DMS53 treated with DMSO at 0.1 percent for 48 hours (cell line): ENCODE results near the gene NBEAL2.
"Not testable (repeated sequence)": the region's sequence is repeated elsewhere in the genome, so short reads cannot be mapped to it uniquely, and the experiment has no call there.

Experiments
- DNase-seq: peaks from one replicate; lab custom pipeline; 2025; ENCODE audit not compliant: unreplicated experiment; lab: John Stamatoyannopoulos, UW

The NBEAL2 gene

DNA sequence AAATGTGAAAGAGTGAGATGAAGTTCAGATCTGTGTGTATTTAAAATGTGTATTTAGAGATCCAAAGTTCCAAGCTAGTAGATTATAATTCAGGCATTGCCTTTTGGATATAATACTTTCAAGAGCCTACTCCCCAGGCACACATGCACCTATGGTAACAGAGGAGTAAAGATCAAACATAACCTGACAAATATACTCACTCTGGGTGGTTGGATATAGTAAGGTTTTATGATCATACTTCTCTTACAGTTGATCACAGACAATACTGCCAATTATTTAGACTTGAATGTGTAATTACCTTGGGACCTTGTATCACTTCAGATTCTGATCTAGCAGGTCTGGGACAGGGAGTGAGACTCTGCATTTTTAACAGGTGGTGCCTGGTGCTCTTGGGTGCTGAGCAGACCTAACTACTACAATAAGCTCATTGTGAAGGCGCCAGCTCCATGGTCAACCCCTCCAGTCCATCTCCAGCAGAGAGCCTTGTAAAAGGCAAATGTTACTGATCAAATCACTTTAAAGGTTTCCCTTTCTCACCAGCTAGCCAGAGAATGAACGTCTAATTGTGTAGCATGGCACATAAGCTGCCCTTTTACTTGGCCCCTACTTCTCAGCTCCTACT lies 55.5 kb downstream of the NBEAL2 start:
- no peak for DNase-seq

DNA sequence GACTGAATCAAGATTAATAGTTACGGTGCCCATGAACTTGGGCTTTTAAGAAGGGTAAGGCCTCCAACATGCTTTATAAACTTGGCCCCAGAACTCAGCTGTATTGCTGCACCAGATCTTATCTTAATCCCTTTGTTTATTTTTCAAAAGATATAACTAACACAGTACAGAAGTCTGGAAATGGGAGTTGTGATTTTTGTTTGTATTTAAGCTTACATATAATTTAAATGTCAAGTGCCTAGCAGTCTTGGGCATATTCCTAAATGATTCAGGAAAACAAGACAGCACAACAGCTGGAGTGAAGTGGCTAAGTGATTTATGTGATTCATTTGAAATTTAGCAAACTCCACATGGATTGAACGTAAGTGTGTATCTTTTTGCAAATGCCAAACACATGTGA lies 56.2 kb downstream of the NBEAL2 start:
- no peak for DNase-seq

DNA sequence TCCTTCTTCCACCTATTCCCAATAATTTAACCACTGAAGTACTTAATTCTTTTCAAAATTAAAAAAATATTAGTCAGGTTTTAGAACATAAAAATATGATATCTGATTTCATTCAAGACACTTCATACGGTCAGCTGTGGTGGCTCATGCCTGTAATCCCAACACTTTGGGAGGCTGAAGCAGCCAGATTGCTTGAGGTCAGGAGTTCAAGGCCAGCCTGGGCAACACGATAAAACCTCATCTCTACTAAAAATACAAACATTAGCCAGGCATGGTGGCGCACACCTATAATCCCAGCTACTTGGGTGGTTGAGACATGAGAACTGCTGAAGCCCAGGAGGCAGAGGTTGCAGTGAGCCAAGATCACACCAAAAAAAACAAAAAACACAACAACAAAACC lies 56.7 kb downstream of the NBEAL2 start:
- DNase-seq = no peak

DNA sequence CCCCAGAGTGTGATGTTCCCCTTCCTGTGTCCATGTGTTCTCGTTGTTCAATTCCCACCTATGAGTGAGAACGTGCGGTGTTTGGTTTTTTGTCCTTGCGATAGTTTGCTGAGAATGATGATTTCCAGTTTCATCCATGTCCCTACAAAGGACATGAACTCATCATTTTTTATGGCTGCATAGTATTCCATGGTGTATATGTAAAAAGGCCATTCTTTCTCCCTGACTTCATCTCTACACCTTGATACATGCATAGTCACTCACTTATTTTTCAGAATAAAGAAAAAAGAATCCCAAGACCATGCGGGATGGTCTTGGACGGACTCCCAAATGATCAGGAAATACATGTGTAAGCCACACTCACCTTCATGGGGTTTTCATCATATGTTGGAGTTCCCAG lies 57.8 kb downstream of the NBEAL2 start:
- not testable (repeated sequence) for DNase-seq

DNA sequence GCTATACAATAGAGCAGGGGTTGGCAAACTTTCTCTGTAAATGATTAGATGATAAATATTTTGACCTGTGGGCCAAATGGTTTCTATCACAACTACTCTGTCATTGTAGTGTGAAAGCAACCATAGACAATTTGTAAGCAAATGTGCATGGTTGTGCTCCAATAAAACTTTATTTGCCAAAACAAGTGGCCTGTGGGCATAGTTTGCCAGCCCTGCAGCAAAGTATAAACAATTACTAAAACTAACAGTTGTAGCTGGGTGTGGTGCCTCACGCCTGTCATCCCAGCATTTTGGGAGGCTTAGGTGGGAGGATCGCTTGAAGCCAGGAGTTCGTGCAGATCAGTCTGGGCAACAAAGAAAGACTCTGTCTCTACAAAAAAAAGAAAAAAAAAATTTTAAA lies 61.6 kb downstream of the NBEAL2 start:
- no peak for DNase-seq

DNA sequence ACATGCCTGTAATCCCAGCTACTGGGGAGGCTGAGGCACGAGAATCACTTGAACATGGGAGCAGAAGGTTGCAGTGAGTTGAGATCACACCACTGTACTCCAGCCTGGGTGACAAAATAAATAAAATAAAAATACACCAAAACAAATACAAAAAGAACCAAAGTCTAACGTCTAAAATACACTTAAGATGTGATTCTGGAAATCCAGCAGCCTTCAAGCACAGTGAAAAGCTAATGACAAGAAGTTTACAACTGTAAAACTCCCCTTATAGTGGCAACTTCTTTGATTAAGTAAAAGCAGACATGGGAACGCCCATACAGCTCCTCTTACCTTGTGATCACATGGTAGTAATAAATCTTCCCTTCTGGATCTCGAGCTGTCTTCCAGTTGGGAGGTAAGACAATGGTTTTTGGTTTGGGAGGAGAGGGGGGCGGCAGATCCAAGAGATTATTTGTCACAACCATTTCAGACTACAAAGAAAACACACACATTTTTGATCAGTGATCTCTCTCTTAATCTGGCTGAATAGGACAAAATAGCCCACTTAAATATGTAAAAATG lies 62.8 kb downstream of the NBEAL2 start:
- no peak for DNase-seq

DNA sequence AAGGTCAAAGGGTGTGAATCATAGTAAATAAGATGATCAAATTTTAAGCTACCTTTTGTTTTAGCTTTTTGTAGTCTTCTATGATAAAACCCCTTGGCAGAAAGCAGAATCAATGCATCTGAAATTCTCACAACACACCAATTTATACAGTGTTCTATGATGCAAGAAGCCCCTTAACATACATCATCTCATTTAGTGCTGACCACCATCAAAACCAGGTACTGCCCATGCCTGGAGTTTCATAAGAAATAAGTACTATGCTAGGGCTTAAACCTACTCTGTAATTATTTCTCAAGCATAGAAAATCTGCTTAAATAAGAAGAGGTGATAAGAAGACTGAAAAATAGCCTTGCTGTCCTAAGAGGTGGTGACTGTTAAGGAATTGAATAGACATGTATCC lies 67.6 kb downstream of the NBEAL2 start:
- no peak for DNase-seq

DNA sequence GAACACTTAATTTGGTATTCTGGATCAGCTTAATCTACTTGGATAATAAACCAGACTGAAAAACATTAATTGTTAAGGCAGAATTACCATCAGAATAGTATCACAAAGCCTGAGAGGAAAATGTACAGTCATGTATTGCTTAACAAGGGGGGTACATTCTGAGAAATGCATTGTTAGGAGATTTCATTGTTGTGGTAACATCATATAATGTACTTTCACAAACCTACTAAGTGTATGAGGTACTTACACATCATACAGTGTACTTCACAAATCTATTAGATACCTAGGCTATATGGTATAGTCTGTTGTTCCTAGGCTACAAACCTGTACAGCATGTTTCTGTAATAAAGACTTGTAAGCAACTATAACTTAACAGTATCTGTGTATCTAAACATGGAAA lies 68.2 kb downstream of the NBEAL2 start:
- DNase-seq = no peak

DNA sequence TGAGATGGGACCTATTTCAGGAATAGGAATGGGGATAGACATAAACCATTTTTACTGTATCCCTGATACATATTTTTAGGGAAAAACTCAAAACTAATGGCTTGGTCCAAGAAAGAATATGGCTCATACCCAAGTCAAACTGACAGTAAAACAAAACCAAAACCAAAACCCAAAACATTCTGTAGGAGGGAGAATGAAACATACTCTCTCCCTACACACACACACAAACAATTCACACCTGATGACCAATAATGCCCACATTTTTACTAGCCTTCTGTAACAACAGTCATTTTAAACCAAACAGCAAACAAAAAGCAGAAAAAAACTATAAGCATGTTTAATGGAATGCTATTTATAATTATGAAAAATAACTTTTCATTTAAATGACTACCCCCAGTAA lies 74.9 kb downstream of the NBEAL2 start:
- no peak for DNase-seq

DNA sequence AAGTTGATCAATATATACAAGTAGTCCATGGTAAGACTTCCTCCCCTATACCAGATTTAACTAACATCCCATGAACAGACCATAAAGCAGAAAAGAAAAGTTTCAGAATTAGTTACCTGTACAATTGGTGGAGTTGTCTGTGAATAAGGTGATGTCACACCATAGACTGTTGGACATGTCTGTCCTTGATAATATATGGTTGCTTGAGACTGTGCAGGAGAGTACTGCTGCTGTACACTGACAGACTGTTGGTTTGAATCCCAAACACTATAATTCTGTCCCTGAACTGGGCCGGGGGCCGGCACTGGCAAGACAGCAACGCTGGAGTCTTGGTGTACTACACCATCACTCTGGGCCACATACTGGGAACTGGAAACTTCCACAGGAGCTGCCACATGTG lies 77.2 kb downstream of the NBEAL2 start:
- DNase-seq = no peak

DNA sequence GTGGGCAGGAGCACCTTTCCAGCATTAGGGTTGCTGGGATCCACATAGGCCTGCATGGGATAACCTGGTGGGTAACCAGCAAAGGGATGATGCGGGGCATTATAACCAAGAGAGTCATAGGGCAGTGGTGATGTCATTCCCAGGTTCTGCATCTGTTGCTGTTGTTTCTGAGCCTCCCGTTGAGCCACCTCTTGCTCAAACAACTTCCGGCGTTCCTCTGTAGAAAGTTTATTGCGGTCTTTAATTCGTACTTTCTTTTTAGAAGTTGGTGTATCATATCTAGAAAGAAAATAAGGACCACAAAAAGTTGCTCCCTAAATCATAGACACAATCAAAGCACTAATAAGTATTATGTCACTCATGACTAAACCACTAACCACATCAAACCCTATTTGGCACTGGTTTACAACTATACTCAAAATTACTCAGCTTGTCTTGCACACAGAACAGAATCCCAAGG lies 77.8 kb downstream of the NBEAL2 start:
- no peak for DNase-seq
